ENCODE data around the gene TLR2. TPM values are rescaled to one million over a fixed set of nuclear protein-coding genes. Genes with fewer than 3 reads are reported as not detected.

Gene TLR2
- total RNA-seq, 6 donors from 2014 or later, result 34.8 to 104 (median 91.2) TPM

DNA sequence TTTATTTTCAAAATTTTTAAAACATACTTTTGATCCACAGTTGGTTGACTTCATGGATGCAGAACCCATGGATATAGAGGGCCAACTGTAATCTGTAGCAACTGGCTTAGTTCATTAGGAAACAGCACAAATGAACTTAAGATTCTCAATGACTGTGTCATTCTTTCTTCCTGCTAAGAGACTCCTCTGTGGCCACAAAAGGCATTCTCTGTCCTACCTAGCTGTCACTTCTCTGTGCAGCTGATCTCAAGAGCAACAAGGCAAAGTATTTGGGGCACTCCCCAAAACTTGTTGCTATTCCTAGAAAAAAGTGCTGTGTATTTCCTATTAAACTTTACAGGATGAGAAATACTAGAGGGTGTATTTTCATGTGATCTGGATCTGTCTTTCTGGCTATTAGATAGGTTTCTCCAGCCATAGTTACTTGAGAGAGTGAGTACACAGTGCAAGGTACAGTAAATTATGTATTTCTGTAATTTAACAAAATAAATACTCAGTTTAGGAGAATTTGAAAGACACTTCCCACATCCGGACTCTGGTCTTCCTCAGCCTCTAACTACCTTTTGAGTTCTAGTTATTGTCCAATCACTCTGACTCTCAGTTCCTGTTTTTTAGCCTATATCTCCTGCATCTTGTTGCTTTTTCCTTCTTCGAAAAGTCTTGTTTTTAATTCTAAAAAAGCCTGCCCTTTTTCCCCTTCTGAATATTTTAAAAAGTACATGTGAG lies 21.8 kb downstream of the TLR2 start:
- Histone ChIP-seq H3K36me3 (peaks cover 0 to 12% (median 2%) of the 10 kb centered on the region in 4 donors), H3K4me3 (no peak overlapping the region), H3K4me1 (peaks cover 0 to 6% (median 0%) of the 10 kb centered on the region in 4 donors), H3K9me3 (no peaks in the 10 kb centered on the region), H3K27ac (no peak overlapping the region), H3K27me3 (no peaks in the 10 kb centered on the region)
- WGBS, 2 donors, result 55 to 70% methylated on average over 2 of the region's 2 CpGs
- ATAC-seq (ENCODE audit: low FRiP score in 2 of 2) (no peak), DNase-seq (no peak)
- TF ChIP-seq POLR2AphosphoS5 (IDR thresholded peaks at IDR 0.05), result no peak

DNA sequence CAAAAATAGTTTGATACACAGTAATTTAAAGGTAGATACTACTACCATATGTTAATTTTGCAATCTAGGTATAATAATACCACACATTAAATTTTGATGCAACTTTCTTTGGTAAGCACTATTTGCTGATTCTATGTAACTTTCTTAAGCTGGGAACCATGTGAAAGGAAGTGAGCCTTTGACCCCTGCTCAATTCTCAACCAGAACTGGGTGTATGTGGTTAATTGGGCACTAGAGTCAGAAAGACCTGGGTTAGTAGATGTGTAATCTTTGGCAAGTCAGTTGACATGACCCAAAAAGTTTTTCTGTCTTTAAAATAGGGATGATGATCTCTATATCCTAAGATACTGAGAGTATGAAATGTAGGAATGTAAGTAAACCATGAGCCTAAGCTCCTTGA lies 22.4 kb downstream of the TLR2 start:
- Histone ChIP-seq H3K4me3 (no peak overlapping the region), H3K4me1 (peaks cover 0 to 6% (median 0%) of the 10 kb centered on the region in 4 donors), H3K27ac (no peak overlapping the region), H3K36me3 (peaks cover 0 to 12% (median 2%) of the 10 kb centered on the region in 4 donors), H3K9me3 (no peaks in the 10 kb centered on the region), H3K27me3 (no peaks in the 10 kb centered on the region)
- no peak for ATAC-seq (ENCODE audit: low FRiP score in 2 of 2)
- TF ChIP-seq POLR2A (IDR thresholded peaks at IDR 0.05) (no peak), EP300 (IDR thresholded peaks at IDR 0.05) (no peak), POLR2AphosphoS5 (IDR thresholded peaks at IDR 0.05) (no peak)
- TF ChIP-seq, protein P1, sequence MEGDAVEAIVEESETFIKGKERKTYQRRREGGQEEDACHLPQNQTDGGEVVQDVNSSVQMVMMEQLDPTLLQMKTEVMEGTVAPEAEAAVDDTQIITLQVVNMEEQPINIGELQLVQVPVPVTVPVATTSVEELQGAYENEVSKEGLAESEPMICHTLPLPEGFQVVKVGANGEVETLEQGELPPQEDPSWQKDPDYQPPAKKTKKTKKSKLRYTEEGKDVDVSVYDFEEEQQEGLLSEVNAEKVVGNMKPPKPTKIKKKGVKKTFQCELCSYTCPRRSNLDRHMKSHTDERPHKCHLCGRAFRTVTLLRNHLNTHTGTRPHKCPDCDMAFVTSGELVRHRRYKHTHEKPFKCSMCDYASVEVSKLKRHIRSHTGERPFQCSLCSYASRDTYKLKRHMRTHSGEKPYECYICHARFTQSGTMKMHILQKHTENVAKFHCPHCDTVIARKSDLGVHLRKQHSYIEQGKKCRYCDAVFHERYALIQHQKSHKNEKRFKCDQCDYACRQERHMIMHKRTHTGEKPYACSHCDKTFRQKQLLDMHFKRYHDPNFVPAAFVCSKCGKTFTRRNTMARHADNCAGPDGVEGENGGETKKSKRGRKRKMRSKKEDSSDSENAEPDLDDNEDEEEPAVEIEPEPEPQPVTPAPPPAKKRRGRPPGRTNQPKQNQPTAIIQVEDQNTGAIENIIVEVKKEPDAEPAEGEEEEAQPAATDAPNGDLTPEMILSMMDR (IDR thresholded peaks at IDR 0.05), result no peak
- DNase-seq, result no peak

DNA sequence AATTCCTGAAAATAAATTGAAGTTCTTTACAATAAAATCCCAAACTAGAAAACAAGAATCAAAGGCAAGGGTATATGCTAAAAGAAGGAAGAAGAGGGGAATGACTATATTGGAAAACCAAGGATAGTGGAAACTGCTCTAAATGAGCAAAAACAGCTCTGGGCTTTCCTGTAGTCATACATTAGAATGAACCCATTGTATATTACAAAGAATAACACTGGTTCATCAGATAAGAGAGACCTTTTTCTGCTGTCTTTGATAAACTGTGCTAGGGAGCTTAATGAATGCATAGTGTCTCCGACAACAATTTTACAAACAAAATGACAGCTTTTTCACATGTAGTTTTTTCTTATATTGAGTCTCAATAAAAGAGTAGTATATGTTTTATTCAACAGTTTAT lies 26.6 kb downstream of the TLR2 start:
- Histone ChIP-seq H3K9me3 (no peaks in the 10 kb centered on the region), H3K36me3 (no peaks in the 10 kb centered on the region), H3K4me1 (peaks cover 0 to 6% (median 0%) of the 10 kb centered on the region in 4 donors), H3K27me3 (no peaks in the 10 kb centered on the region), H3K4me3 (no peak overlapping the region), H3K27ac (no peak overlapping the region)
- DNase-seq, result no peak
- WGBS, 2 donors, result 82 to 84% methylated on average over 1 of the region's 1 CpG
- TF ChIP-seq POLR2AphosphoS5 (IDR thresholded peaks at IDR 0.05) (no peak), POLR2A (IDR thresholded peaks at IDR 0.05) (no peak), EP300 (IDR thresholded peaks at IDR 0.05) (no peak)
- TF ChIP-seq, protein P1 (IDR thresholded peaks at IDR 0.05), result no peak
- ATAC-seq (ENCODE audit: low FRiP score in 2 of 2), result no peak

DNA sequence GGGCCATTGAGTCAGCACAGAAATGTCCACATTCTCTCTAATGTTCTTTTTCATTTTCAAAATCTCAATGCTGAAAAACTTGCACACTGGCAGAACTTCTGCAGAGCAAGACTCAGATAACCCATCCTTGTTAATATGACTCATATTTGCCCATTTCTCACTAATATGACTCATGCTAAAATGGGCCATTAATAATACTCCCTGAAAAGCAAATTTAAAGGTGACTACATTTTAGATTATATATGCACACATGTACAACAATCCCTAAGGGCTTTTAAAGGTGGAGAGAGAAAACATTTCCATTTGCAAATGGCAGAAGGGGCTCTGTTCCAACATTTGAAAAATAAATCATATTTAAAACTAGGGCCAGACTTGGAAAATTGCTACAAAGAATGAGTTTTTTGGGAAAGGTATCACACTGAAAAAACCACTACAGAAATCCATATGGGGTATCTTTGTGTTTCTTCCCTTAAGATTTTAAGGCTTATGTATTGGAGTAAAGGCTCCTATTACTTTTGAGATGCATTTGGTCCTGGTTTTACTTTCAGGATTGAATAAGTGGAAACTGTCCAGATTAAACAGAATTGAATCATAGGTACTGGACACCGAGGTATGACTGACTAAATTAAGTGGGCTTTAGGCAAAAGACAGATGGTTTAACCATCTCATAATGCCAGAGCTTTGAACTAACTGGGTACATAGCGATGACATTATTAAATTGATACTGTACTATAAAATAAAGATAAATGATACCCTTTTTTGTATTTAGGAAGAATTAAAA lies 30.0 kb downstream of the TLR2 start:
- WGBS, 2 donors, result 83 to 89% methylated on average over 2 of the region's 2 CpGs
- H3K9me3 ChIP-seq, result no peaks in the 10 kb centered on the region
- ATAC-seq (ENCODE audit: low FRiP score in 2 of 2), result no peak

DNA sequence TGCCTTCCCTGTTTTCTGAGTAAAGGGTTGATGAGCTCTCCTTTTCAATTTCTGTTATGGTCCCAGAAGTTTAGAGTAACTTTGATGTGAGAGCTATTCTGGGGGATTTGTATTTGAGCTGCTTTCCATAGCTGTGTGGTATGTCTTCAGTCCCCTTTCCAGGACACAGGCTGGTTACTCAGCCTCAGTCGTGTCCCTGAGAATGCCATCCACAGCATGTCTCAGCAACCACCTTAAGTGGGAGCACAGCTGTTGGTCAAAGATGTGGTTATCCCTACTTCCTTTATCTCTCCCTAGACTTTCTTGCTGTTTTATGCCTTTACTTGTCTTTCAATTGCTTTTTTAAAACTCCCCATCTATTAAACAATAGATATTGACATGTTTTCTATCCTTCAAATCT lies 38.0 kb downstream of the TLR2 start:
- ATAC-seq (ENCODE audit: low FRiP score in 2 of 2) (no peak), DNase-seq (no peak)
- 77 to 86% methylated on average over 1 of the region's 1 CpG for WGBS, 2 donors

More for the DNA sequence above, 30.0 kb downstream of the TLR2 start:
- H3K4me3 ChIP-seq, result no peak overlapping the region
- DNase-seq, result no peak
- no peaks in the 10 kb centered on the region for H3K36me3 ChIP-seq
- TF ChIP-seq EP300 (IDR thresholded peaks at IDR 0.05) (no peak), POLR2A (IDR thresholded peaks at IDR 0.05) (no peak)
- TF ChIP-seq, protein P1 (IDR thresholded peaks at IDR 0.05), result no peak
- H3K4me1 ChIP-seq, result peaks cover 0 to 6% (median 0%) of the 10 kb centered on the region in 4 donors
- H3K27ac ChIP-seq, result no peak overlapping the region
- no peaks in the 10 kb centered on the region for H3K27me3 ChIP-seq

More for the DNA sequence above, 38.0 kb downstream of the TLR2 start:
- no peaks in the 10 kb centered on the region for H3K27me3 ChIP-seq
- no peaks in the 10 kb centered on the region for H3K9me3 ChIP-seq
- TF ChIP-seq POLR2A (IDR thresholded peaks at IDR 0.05), result no peak
- TF ChIP-seq, protein P1 (IDR thresholded peaks at IDR 0.05), result no peak
- no peak for TF ChIP-seq EP300 (IDR thresholded peaks at IDR 0.05)
- no peak for TF ChIP-seq POLR2AphosphoS5 (IDR thresholded peaks at IDR 0.05)
- H3K4me3 ChIP-seq, result no peak overlapping the region
- H3K4me1 ChIP-seq, result no peaks in the 10 kb centered on the region
- H3K27ac ChIP-seq, result no peak overlapping the region
- H3K36me3 ChIP-seq, result no peaks in the 10 kb centered on the region
